GM12878 (cell line): Measurements from ENCODE around the gene DDX56. TPM values are rescaled to one million over a fixed set of nuclear protein-coding genes. Genes with fewer than 3 reads are reported as not detected.

Experiments used
- ATAC-seq: fragments of 200-7000 bp; cut with Tn5 transposase; 3 replicates; pipeline ENCODE4 v1.9.1; 2020; ENCODE audit warnings: mild to moderate bottlenecking, moderate library complexity
- BruUV-seq: library from RNA; stranded (reverse); fragments of 400-500 nt; replicated peaks from 2 replicates; lab custom pipeline; 2021; lab: Mats Ljungman, UMichigan
- CTCF ChIA-PET: fragments of 300-600 bp; sonication (Branson Sonifier 250); formaldehyde crosslinking; extraction: SDS; loops from one replicate; lab custom pipeline; 2021; ENCODE audit warnings: inconsistent platforms; lab: Yijun Ruan, JAX
- POLR2A ChIA-PET: fragments of 350-600 bp; formaldehyde crosslinking; extraction: SDS; loops from one replicate; lab custom pipeline; 2021; ENCODE audit warnings: inconsistent platforms; lab: Charles Lee
- RAD21 ChIA-PET: fragments of 300-600 bp; sonication (Branson Sonifier 250); formaldehyde crosslinking; loops from one replicate; lab custom pipeline; 2023; ENCODE audit warnings: antibody characterized with exemption; ENCODE audit not compliant: unreplicated experiment; lab: Charles Lee
- SMC1A ChIA-PET: fragments of 300-600 bp; sonication (Branson Sonifier 250); formaldehyde crosslinking; loops from one replicate; lab custom pipeline; 2023; ENCODE audit not compliant: unreplicated experiment, uncharacterized antibody; lab: Charles Lee
- DNase-seq: peaks from one replicate; pipeline ENCODE4 v3.0.0-alpha.2; 2011; ENCODE audit warnings: low read depth, low spot score
- FAIRE-seq: peaks from 3 replicates; lab custom pipeline; 2011; peaks lifted over from hg19 to GRCh38; lab: Jason Lieb, UNC
- H2AFZ ChIP-seq: 2 replicates; pipeline ENCODE4 v1.6.0; 2011; ENCODE audit warnings: low read depth, low read length, control low read depth; ENCODE audit not compliant: control insufficient read depth
- H3K27ac ChIP-seq: 2 replicates; pipeline ENCODE4 v1.5.1; 2011; ENCODE audit warnings: control low read depth; ENCODE audit not compliant: control insufficient read depth, insufficient read depth
- H3K27me3 ChIP-seq, 2 experiments: replicated peaks in 1 of 2; 2 replicates each; pipeline versions ENCODE4 v1.6.0 to v1.6.1; 2011; ENCODE audit warnings: low read length in 1 of 2; ENCODE audit not compliant: control insufficient read depth in 2 of 2, insufficient read depth in 2 of 2
- H3K36me3 ChIP-seq, 2 experiments: 2 replicates each; pipeline ENCODE4 v1.5.1; 2011; ENCODE audit warnings: low read length in 1 of 2; ENCODE audit not compliant: control insufficient read depth in 2 of 2, insufficient read depth in 2 of 2
- H3K4me1 ChIP-seq: 2 replicates; pipeline ENCODE4 v1.6.1; 2011; ENCODE audit warnings: mild to moderate bottlenecking, low read length, moderate library complexity, mixed read lengths; ENCODE audit not compliant: control insufficient read depth, insufficient read depth
- H3K4me2 ChIP-seq: 2 replicates; pipeline ENCODE4 v1.6.0; 2011; ENCODE audit warnings: control low read depth; ENCODE audit not compliant: control insufficient read depth, insufficient read depth
- H3K4me3 ChIP-seq: fragments of 200-600 bp; sonication (generic); 2 replicates; pipeline ENCODE4 v1.5.1; 2016
- H3K79me2 ChIP-seq: 2 replicates; pipeline ENCODE4 v1.6.0; 2011; ENCODE audit warnings: low read length; ENCODE audit not compliant: control insufficient read depth, insufficient read depth
- H3K9ac ChIP-seq: 2 replicates; pipeline ENCODE4 v1.8.0; 2011; ENCODE audit warnings: low read length, control low read depth, mixed read lengths; ENCODE audit not compliant: control insufficient read depth, insufficient read depth
- H3K9me3 ChIP-seq: replicated peaks from 3 replicates; pipeline ENCODE4 v1.5.1; 2011; ENCODE audit warnings: mild to moderate bottlenecking, low read length; ENCODE audit not compliant: control insufficient read depth, insufficient read depth
- H4K20me1 ChIP-seq: 2 replicates; pipeline ENCODE4 v1.6.0; 2011; ENCODE audit not compliant: control insufficient read depth, insufficient read depth
- ASH2L ChIP-seq: fragments of 300-600, 200-600 bp; sonication (generic); IDR thresholded peaks from 2 replicates; pipeline ENCODE4 v1.6.1; 2017; ENCODE audit warnings: low read depth, mild to moderate bottlenecking, borderline replicate concordance
- BHLHE40 ChIP-seq, 2 experiments: fragments of 450-650 bp in 1 of 2; IDR thresholded peaks; 2 replicates each; pipeline ENCODE4 v1.6.1; 2011 to 2017; ENCODE audit warnings: low read depth in 2 of 2, borderline replicate concordance in 1 of 2, improper control_type of control experiment in 1 of 2, low read length in 1 of 2, mild to moderate bottlenecking in 1 of 2
- GABPA ChIP-seq: IDR thresholded peaks from 2 replicates; pipeline ENCODE4 v1.6.1; 2014; ENCODE audit warnings: antibody characterized with exemption, low read depth, mild to moderate bottlenecking, inconsistent platforms
- IKZF1 ChIP-seq: fragments of 450-650 bp; conservative IDR thresholded peaks from 2 replicates; pipeline ENCODE4 v1.6.1; 2017; ENCODE audit warnings: antibody characterized with exemption, mild to moderate bottlenecking
- MTA2 ChIP-seq: fragments of 450-650 bp; IDR thresholded peaks from 2 replicates; pipeline ENCODE4 v1.6.1; 2016; ENCODE audit warnings: low read depth, mild to moderate bottlenecking, moderate library complexity
- NFYB ChIP-seq: IDR thresholded peaks from 2 replicates; pipeline ENCODE4 v1.6.1; 2011; ENCODE audit warnings: low read depth, mild to moderate bottlenecking, low read length, improper control_type of control experiment, moderate library complexity; ENCODE audit not compliant: insufficient read depth
- POLR2A ChIP-seq: IDR thresholded peaks from 2 replicates; pipeline ENCODE4 v1.6.1; 2011; ENCODE audit warnings: low read depth, mild to moderate bottlenecking, low read length
- RAD21 ChIP-seq: IDR thresholded peaks from 2 replicates; pipeline ENCODE4 v1.6.1; 2011; ENCODE audit warnings: mild to moderate bottlenecking, low read depth, low read length, moderate library complexity; ENCODE audit not compliant: insufficient read depth
- RAD51 ChIP-seq: fragments of 450-650 bp; IDR thresholded peaks from 2 replicates; pipeline ENCODE4 v1.6.1; 2016; ENCODE audit warnings: moderate library complexity, mild to moderate bottlenecking, inconsistent platforms
- RCOR1 ChIP-seq: conservative IDR thresholded peaks from 2 replicates; pipeline ENCODE4 v1.6.1; 2012; ENCODE audit warnings: low read depth, low read length, improper control_type of control experiment
- SPI1 ChIP-seq: IDR thresholded peaks from 2 replicates; pipeline ENCODE4 v1.6.1; 2011; ENCODE audit warnings: low read depth, mild to moderate bottlenecking, low read length, moderate library complexity, borderline replicate concordance; ENCODE audit not compliant: insufficient read depth
- SREBF2 ChIP-seq: IDR thresholded peaks from 2 replicates; pipeline ENCODE4 v1.6.1; 2012; ENCODE audit warnings: mild to moderate bottlenecking, low read length
- SRF ChIP-seq, 2 experiments: IDR thresholded peaks; 2 replicates each; pipeline ENCODE4 v1.6.1; 2011; ENCODE audit warnings: low read depth in 2 of 2, low read length in 2 of 2, mild to moderate bottlenecking in 1 of 2, moderate library complexity in 1 of 2
- SUPT20H ChIP-seq: IDR thresholded peaks from 2 replicates; pipeline ENCODE4 v1.6.1; 2011; ENCODE audit warnings: low read depth, mild to moderate bottlenecking, low read length, moderate library complexity, borderline replicate concordance; ENCODE audit not compliant: control insufficient read depth
- YY1 ChIP-seq: IDR thresholded peaks from 2 replicates; pipeline ENCODE4 v1.6.1; 2011; ENCODE audit warnings: low read depth, mild to moderate bottlenecking, low read length
- ZBED1 ChIP-seq: IDR thresholded peaks from 2 replicates; pipeline ENCODE4 v1.6.1; 2016; ENCODE audit warnings: borderline replicate concordance
- ZNF384 ChIP-seq: IDR thresholded peaks from 2 replicates; pipeline ENCODE4 v1.6.1; 2012; ENCODE audit warnings: low read depth, mild to moderate bottlenecking, low read length, improper control_type of control experiment, borderline replicate concordance
- WGBS: methylation state at CpG from one replicate; pipeline ENCODE4 v1.1.6; 2016; ENCODE audit warnings: low lambda C conversion rate; ENCODE audit not compliant: insufficient replicate concordance, insufficient coverage; ENCODE audit errors: missing lambda C conversion rate; 5-methylcytosine and 5-hydroxymethylcytosine counted together
- in situ Hi-C: fragments of 300-500 bp; cut with MboI; formaldehyde crosslinking; loops from 9 replicates; pipeline ENCODE4 v1.14.3; 2018; ENCODE audit warnings: mixed read lengths
- intact Hi-C: fragments of 100-400 bp; cut with micrococcal nuclease; formaldehyde crosslinking; loops from one replicate; pipeline ENCODE4 v1.14.2; 2022; ENCODE audit not compliant: unreplicated experiment
- polyA plus RNA-seq, 11 experiments: library from polyadenylated mRNA; depleted of rRNA in 4 of 11; unstranded in 6 of 11; stranded (reverse) in 5 of 11; fragments of >200 nt; fragmentation: Nextera tagmentation in 4 of 11; fragmentation: Illumina TruSeq in 1 of 11; extraction: Ambion mirVana in 4 of 11; extraction: Trizol in 1 of 11; gene quantifications; 1 replicate in 1 of 11; 2 replicates in 10 of 11; pipeline versions ENCODE4 v1.2.1 to v1.2.3, GENCODE V29; 2011 to 2016; ENCODE audit warnings: inconsistent platforms in 2 of 11, missing spikeins in 2 of 11, low read depth in 1 of 11
- total RNA-seq, 4 experiments: library from RNA; depleted of rRNA in 3 of 4; stranded (reverse); fragments of >200 nt in 3 of 4; fragmentation: Illumina TruSeq in 1 of 4; extraction: Trizol in 1 of 4; gene quantifications; 2 replicates each; pipeline versions ENCODE4 v1.2.1 to v1.2.3, GENCODE V29; 2013 to 2021
- TF ChIP-seq, protein P1 (sequence below), 3 experiments: IDR thresholded peaks in 2 of 3; conservative IDR thresholded peaks in 1 of 3; 2 replicates each; pipeline ENCODE4 v1.5.1; 2011; ENCODE audit warnings: low read depth in 3 of 3, low read length in 3 of 3, mild to moderate bottlenecking in 3 of 3, control low read depth in 2 of 3, moderate library complexity in 2 of 3, inconsistent platforms in 1 of 3, mixed read lengths in 1 of 3; ENCODE audit not compliant: control insufficient read depth in 2 of 3, insufficient read depth in 1 of 3; ENCODE audit errors: extremely low read depth in 1 of 3
- TF ChIP-seq, protein P2 (sequence below): IDR thresholded peaks from 2 replicates; pipeline ENCODE4 v1.6.1; 2011; ENCODE audit warnings: borderline replicate concordance, low read depth, mild to moderate bottlenecking, moderate library complexity, low read length; ENCODE audit not compliant: insufficient read depth, poor library complexity, severe bottlenecking

Gene DDX56
- total and polyA plus RNA-seq, 10 of the 15 experiments (the other 5 are each of a cell fraction or from before 2014, with no cell fraction given), result 19.8 to 136 (median 81.3) TPM

DNA sequence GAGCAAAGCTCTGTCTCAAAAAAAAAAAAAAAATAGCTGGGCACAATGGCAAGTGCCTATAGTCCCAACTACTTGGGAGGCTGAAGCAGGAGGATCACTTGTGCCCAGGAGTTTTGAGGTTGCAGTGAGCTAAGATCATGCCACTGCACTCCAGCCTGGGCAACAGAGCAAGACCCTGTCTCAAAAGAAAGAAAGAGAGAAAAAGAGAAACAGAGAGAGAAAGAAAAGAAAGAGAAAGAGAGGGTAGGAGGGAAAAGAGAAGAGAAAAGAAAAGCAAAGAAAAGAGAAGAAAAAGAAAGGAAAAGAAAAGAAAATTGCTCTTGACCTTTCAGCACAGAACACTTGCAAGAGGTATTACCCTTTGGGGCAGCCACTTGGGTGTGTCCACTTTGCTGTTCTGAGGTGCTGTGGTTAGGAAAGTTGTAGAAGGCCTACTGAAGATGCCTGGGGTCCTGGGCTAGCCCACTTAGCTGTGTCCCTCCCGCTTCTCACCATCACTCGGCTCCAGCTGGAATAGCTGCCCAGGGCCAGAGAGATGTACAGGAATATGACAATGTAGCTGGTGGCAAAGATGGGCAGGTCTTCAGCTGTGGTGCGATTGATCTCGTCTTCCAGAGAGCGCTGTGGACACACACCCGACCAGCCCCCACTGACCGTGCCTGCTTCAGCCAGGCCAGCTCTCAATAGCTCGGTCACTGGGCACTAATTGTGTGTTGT lies 38.2 kb downstream of the DDX56 start (continued):
- TF ChIP-seq MTA2 (no peak), BHLHE40 (IDR thresholded peaks at IDR 0.05; ENCODE audit: borderline replicate concordance in 1 of 2, low read depth in 2 of 2, low read length in 1 of 2) (no peak)

- no peak overlapping the region for H3K27ac ChIP-seq
- no peak for FAIRE-seq
- POLR2A ChIA-PET, result no interaction called here
- H3K4me3 ChIP-seq, result no peak overlapping the region
- H3K27me3 ChIP-seq, result no peaks in the 10 kb centered on the region
- WGBS, result 31% methylated on average over 7 of the region's 7 CpGs
- no peaks in the 10 kb centered on the region for H3K36me3 ChIP-seq
- intact Hi-C loops (no loop called here), in situ Hi-C loops (no loop called here)
- no peak overlapping the region for H2AFZ ChIP-seq
- no TSS peak for BruUV-seq
- peak; percentile 94 for ATAC-seq
- no peak for DNase-seq
- no peaks in the 10 kb centered on the region for H3K79me2 ChIP-seq
- no peaks in the 10 kb centered on the region for H3K9me3 ChIP-seq
- H3K4me1 ChIP-seq, result no peaks in the 10 kb centered on the region
- H3K4me2 ChIP-seq, result no peak overlapping the region
- CTCF ChIA-PET, result interaction anchor here (0.6 to 4.5 kb wide), 27 partner anchors 9 to 592 kb away, joined by 3 to 28 read pairs (median 4); no protein-coding TSS in a partner anchor
- H4K20me1 ChIP-seq, result no peaks in the 10 kb centered on the region
- SMC1A ChIA-PET, result interaction anchor here (1.0 to 1.5 kb wide), 3 partner anchors 31 to 323 kb away, joined by 3 to 4 read pairs (median 3); no protein-coding TSS in a partner anchor
- RAD21 ChIA-PET, result interaction anchor here (1.0 kb wide), 1 partner anchor 287 kb away, joined by 3 read pairs; no protein-coding TSS in a partner anchor
- H3K9ac ChIP-seq, result no peak overlapping the region
- TF ChIP-seq SPI1 (no peak), RAD51 (no peak), GABPA (no peak), SRF (IDR thresholded peaks at IDR 0.05; ENCODE audit: low read depth in 2 of 2, low read length in 2 of 2) (no peak), ASH2L (no peak), SUPT20H (no peak), ZBED1 (no peak), NFYB (no peak), ZNF384 (no peak), IKZF1 (no peak), SREBF2 (no peak), RAD21 (peak; percentile 43), POLR2A (no peak), RCOR1 (no peak), YY1 (0 out of 2 replicates have a peak, but pooled peaks have one; percentile 40)
- TF ChIP-seq, protein P1, sequence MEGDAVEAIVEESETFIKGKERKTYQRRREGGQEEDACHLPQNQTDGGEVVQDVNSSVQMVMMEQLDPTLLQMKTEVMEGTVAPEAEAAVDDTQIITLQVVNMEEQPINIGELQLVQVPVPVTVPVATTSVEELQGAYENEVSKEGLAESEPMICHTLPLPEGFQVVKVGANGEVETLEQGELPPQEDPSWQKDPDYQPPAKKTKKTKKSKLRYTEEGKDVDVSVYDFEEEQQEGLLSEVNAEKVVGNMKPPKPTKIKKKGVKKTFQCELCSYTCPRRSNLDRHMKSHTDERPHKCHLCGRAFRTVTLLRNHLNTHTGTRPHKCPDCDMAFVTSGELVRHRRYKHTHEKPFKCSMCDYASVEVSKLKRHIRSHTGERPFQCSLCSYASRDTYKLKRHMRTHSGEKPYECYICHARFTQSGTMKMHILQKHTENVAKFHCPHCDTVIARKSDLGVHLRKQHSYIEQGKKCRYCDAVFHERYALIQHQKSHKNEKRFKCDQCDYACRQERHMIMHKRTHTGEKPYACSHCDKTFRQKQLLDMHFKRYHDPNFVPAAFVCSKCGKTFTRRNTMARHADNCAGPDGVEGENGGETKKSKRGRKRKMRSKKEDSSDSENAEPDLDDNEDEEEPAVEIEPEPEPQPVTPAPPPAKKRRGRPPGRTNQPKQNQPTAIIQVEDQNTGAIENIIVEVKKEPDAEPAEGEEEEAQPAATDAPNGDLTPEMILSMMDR (IDR thresholded peaks at IDR 0.05 in 2 of 3, conservative IDR thresholded peaks at IDR 0.05 in 1 of 3; ENCODE audit: control insufficient read depth in 2 of 3, extremely low read depth in 1 of 3, insufficient read depth in 1 of 3, low read depth in 3 of 3, low read length in 3 of 3), result peak; percentile 61 to 89 (median 78)
- TF ChIP-seq, protein P2, sequence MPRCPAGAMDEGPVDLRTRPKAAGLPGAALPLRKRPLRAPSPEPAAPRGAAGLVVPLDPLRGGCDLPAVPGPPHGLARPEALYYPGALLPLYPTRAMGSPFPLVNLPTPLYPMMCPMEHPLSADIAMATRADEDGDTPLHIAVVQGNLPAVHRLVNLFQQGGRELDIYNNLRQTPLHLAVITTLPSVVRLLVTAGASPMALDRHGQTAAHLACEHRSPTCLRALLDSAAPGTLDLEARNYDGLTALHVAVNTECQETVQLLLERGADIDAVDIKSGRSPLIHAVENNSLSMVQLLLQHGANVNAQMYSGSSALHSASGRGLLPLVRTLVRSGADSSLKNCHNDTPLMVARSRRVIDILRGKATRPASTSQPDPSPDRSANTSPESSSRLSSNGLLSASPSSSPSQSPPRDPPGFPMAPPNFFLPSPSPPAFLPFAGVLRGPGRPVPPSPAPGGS, result no peak
These were observed 39.2 kb downstream of the DDX56 start for GRCh38 chr7:44534501-44534900.
